Endothelial cell of umbilical vein (primary cell): Measurements from ENCODE around the gene SRPK1. TPM values are rescaled to one million over a fixed set of nuclear protein-coding genes. Genes with fewer than 3 reads are reported as not detected.

Experiments used
- BruUV-seq: library from RNA; stranded (reverse); fragments of 400-500 nt; replicated peaks from 2 replicates; lab custom pipeline; 2021; lab: Mats Ljungman, UMichigan
- CTCF ChIA-PET: fragments of 300-600, 350-600 bp; sonication (Branson Sonifier 250); formaldehyde crosslinking; loops from one replicate; lab custom pipeline; 2021; ENCODE audit warnings: antibody characterized with exemption, inconsistent platforms; lab: Charles Lee
- POLR2A ChIA-PET: fragments of 300-600, 350-600 bp; sonication (Branson Sonifier 250); formaldehyde crosslinking; loops from one replicate; lab custom pipeline; 2021; ENCODE audit warnings: antibody characterized with exemption, inconsistent platforms; lab: Charles Lee
- DNase-seq: peaks from one replicate; pipeline ENCODE4 v3.0.0-alpha.2; 2011; ENCODE audit warnings: low read depth, low spot score
- FAIRE-seq: peaks from 2 replicates; lab custom pipeline; 2011; peaks lifted over from hg19 to GRCh38; lab: Jason Lieb, UNC
- H2AFZ ChIP-seq: 2 replicates; pipeline ENCODE4 v1.6.0; 2012; ENCODE audit warnings: low read depth, low read length, control low read depth, inconsistent platforms
- H3K27ac ChIP-seq: 2 replicates; pipeline ENCODE4 v1.5.1; 2011; ENCODE audit warnings: low read depth, mild to moderate bottlenecking, control low read depth, low read length, moderate library complexity; ENCODE audit not compliant: insufficient read depth
- H3K27me3 ChIP-seq, 2 experiments: 2 replicates each; pipeline versions ENCODE4 v1.6.0 to v1.6.1; 2011; ENCODE audit warnings: low read length in 2 of 2, mixed read lengths in 1 of 2; ENCODE audit not compliant: control insufficient read depth in 2 of 2, insufficient read depth in 2 of 2
- H3K36me3 ChIP-seq, 2 experiments: 2 replicates in 1 of 2; 3 replicates in 1 of 2; pipeline ENCODE4 v1.5.1; 2011; ENCODE audit warnings: low read length in 2 of 2, mild to moderate bottlenecking in 1 of 2, moderate library complexity in 1 of 2; ENCODE audit not compliant: control insufficient read depth in 2 of 2, insufficient read depth in 2 of 2; ENCODE audit errors: extremely low read depth in 1 of 2
- H3K4me1 ChIP-seq: 3 replicates; pipeline ENCODE4 v1.5.1; 2011; ENCODE audit warnings: mild to moderate bottlenecking, low read length; ENCODE audit not compliant: control insufficient read depth, insufficient read depth; ENCODE audit errors: extremely low read depth
- H3K4me2 ChIP-seq: 2 replicates; pipeline ENCODE4 v1.6.1; 2011; ENCODE audit warnings: low read length, control low read depth, mixed read lengths; ENCODE audit not compliant: insufficient read depth
- H3K4me3 ChIP-seq, 3 experiments: fragments of 200-600 bp in 1 of 3; sonication (generic), shearing (Covaris generic) in 1 of 3; replicated peaks in 1 of 3; 2 replicates each; pipeline ENCODE4 v1.5.1; 2011 to 2016; ENCODE audit warnings: control low read depth in 3 of 3, low read length in 3 of 3, mild to moderate bottlenecking in 2 of 3, inconsistent platforms in 1 of 3, low read depth in 1 of 3, moderate library complexity in 1 of 3; ENCODE audit not compliant: insufficient read depth in 1 of 3
- H3K79me2 ChIP-seq: 2 replicates; pipeline ENCODE4 v1.6.0; 2012; ENCODE audit warnings: low read length, inconsistent platforms; ENCODE audit not compliant: control insufficient read depth, insufficient read depth
- H3K9ac ChIP-seq: replicated peaks from 2 replicates; pipeline ENCODE3; 2011; ENCODE audit warnings: low read length, control low read depth; ENCODE audit not compliant: insufficient read depth; ENCODE audit errors: extremely low read depth
- H3K9me1 ChIP-seq: replicated peaks from 3 replicates; pipeline ENCODE4 v1.6.0; 2011; ENCODE audit warnings: mild to moderate bottlenecking, low read length; ENCODE audit not compliant: control insufficient read depth, insufficient read depth; ENCODE audit errors: extremely low read depth
- H3K9me3 ChIP-seq: replicated peaks from 2 replicates; pipeline ENCODE4 v1.5.1; 2012; ENCODE audit warnings: low read length, inconsistent platforms; ENCODE audit not compliant: control insufficient read depth, insufficient read depth
- H4K20me1 ChIP-seq: replicated peaks from 2 replicates; pipeline ENCODE3; 2011; ENCODE audit warnings: mild to moderate bottlenecking, low read length; ENCODE audit not compliant: control insufficient read depth, insufficient read depth; ENCODE audit errors: extremely low read depth
- EZH2 ChIP-seq: IDR thresholded peaks from 2 replicates; pipeline ENCODE4 v1.6.1; 2012; ENCODE audit warnings: borderline replicate concordance, low read depth, mild to moderate bottlenecking, moderate library complexity, low read length, inconsistent platforms; ENCODE audit not compliant: severe bottlenecking
- FOS ChIP-seq: IDR thresholded peaks from 2 replicates; pipeline ENCODE4 v1.6.1; 2011; ENCODE audit warnings: mild to moderate bottlenecking, low read length, moderate library complexity, borderline replicate concordance; ENCODE audit not compliant: insufficient read depth
- GATA2 ChIP-seq: IDR thresholded peaks from 2 replicates; pipeline ENCODE4 v1.7.0; 2011; ENCODE audit warnings: low read depth, mild to moderate bottlenecking, moderate library complexity, mixed read lengths, low read length; ENCODE audit not compliant: insufficient read length, insufficient read depth
- JUN ChIP-seq: IDR thresholded peaks from 2 replicates; pipeline ENCODE4 v1.6.1; 2011; ENCODE audit warnings: borderline replicate concordance, low read depth; ENCODE audit not compliant: insufficient read length, insufficient read depth
- MAX ChIP-seq: IDR thresholded peaks from 2 replicates; pipeline ENCODE4 v1.6.1; 2011; ENCODE audit not compliant: insufficient read depth, insufficient read length
- MYC ChIP-seq: IDR thresholded peaks from one replicate; pipeline ENCODE4 v1.6.1; 2011; ENCODE audit warnings: mild to moderate bottlenecking, low read depth, low read length
- POLR2A ChIP-seq: IDR thresholded peaks from 2 replicates; pipeline ENCODE4 v1.6.1; 2012; ENCODE audit warnings: low read depth, mild to moderate bottlenecking, control low read depth, low read length
- POLR2AphosphoS5 ChIP-seq: IDR thresholded peaks from 2 replicates; pipeline ENCODE4 v1.6.1; 2012; ENCODE audit warnings: low read depth, mild to moderate bottlenecking, control low read depth, low read length, moderate library complexity; ENCODE audit not compliant: insufficient read depth
- dilution Hi-C: fragments of 300-500 bp; cut with MboI; formaldehyde crosslinking; loops from one replicate; pipeline ENCODE4 v1.15.0; 2019; ENCODE audit warnings: low sequenced_read_pairs; ENCODE audit not compliant: extremely low pct_ligation_motif_present
- intact Hi-C: fragments of 100-400 bp; cut with micrococcal nuclease; formaldehyde crosslinking; loops from one replicate; pipeline ENCODE4 v1.10.0; 2022
- polyA plus RNA-seq, 4 experiments: library from polyadenylated mRNA; depleted of rRNA in 3 of 4; stranded (reverse) in 3 of 4; unstranded in 1 of 4; fragments of >200 nt; gene quantifications; 2 replicates each; pipeline versions ENCODE4 v1.2.1 to v1.2.3, GENCODE V29; 2011 to 2012; ENCODE audit warnings: missing spikeins in 1 of 4
- total RNA-seq: library from RNA; stranded (reverse); gene quantifications from 2 replicates; pipeline ENCODE4 v1.2.3, GENCODE V29; 2021
- TF ChIP-seq, protein P1 (sequence below), 2 donors: IDR thresholded peaks; 1 replicate in 1 of 2; 2 replicates in 1 of 2; pipeline ENCODE4 v1.5.1; 2011; ENCODE audit warnings: low read length in 2 of 2, mild to moderate bottlenecking in 2 of 2, moderate library complexity in 2 of 2, control low read depth in 1 of 2, inconsistent platforms in 1 of 2, low read depth in 1 of 2; ENCODE audit not compliant: insufficient read depth in 1 of 2; ENCODE audit errors: extremely low read depth in 1 of 2

SRPK1 gene
- total and polyA plus RNA-seq, 2 donors (not counting 3 experiments of a cell fraction or from before 2014, with no cell fraction given) = 18.9 to 72.7 TPM

GRCh38 chr6:35897036-35897435 lies 23.9 kb downstream of the SRPK1 start:
- Histone ChIP-seq H3K9me3 (no peaks in the 10 kb centered on the region), H3K79me2 (peaks cover 86% of the 10 kb centered on the region), H2AFZ (no peak overlapping the region), H3K27ac (no peak overlapping the region), H3K9ac (no peak overlapping the region), H3K4me2 (no peak overlapping the region), H3K9me1 (no peaks in the 10 kb centered on the region), H3K36me3 (no peaks in the 10 kb centered on the region), H4K20me1 (no peaks in the 10 kb centered on the region), H3K27me3 (no peaks in the 10 kb centered on the region), H3K4me1 (no peaks in the 10 kb centered on the region), H3K4me3 (no peak overlapping the region)
- BruUV-seq = no TSS peak
- no peak for FAIRE-seq
- no peak for DNase-seq
- dilution Hi-C loops (no loop called here), intact Hi-C loops (no loop called here)
- ChIA-PET CTCF (no interaction called here), POLR2A (no interaction called here)
- TF ChIP-seq GATA2 (no peak), EZH2 (no peak), POLR2A (no peak), MYC (no peak), FOS (no peak)
- TF ChIP-seq, protein P1, sequence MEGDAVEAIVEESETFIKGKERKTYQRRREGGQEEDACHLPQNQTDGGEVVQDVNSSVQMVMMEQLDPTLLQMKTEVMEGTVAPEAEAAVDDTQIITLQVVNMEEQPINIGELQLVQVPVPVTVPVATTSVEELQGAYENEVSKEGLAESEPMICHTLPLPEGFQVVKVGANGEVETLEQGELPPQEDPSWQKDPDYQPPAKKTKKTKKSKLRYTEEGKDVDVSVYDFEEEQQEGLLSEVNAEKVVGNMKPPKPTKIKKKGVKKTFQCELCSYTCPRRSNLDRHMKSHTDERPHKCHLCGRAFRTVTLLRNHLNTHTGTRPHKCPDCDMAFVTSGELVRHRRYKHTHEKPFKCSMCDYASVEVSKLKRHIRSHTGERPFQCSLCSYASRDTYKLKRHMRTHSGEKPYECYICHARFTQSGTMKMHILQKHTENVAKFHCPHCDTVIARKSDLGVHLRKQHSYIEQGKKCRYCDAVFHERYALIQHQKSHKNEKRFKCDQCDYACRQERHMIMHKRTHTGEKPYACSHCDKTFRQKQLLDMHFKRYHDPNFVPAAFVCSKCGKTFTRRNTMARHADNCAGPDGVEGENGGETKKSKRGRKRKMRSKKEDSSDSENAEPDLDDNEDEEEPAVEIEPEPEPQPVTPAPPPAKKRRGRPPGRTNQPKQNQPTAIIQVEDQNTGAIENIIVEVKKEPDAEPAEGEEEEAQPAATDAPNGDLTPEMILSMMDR (IDR thresholded peaks at IDR 0.05; ENCODE audit: extremely low read depth in 1 of 2, insufficient read depth in 1 of 2, low read depth in 1 of 2, low read length in 2 of 2) = no peak

DNA sequence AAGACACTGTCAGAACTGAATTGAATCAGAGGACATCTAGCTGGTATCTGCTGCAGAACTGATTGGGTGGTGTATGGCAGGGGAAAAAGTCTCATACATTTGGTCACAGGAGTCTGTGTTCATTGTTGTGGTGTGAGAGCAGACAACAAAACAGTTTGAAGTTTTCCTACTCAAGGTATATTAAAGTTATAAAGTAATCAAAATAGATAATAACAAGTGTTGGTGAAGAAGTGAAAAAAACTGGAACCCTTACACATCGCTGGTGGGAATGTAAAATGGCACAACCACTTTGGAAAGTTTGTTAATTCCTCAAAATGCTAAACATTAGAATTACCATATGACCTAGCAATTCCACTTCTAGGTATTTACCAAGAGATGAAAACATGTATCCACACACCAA lies 24.7 kb downstream of the SRPK1 start:
- Histone ChIP-seq H3K9me3 (no peaks in the 10 kb centered on the region), H3K9ac (no peak overlapping the region), H3K79me2 (peaks cover 85% of the 10 kb centered on the region), H3K4me1 (no peaks in the 10 kb centered on the region), H4K20me1 (no peaks in the 10 kb centered on the region), H3K4me3 (no peak overlapping the region), H3K4me2 (no peak overlapping the region), H3K9me1 (no peaks in the 10 kb centered on the region), H2AFZ (no peak overlapping the region), H3K27ac (no peak overlapping the region), H3K27me3 (no peaks in the 10 kb centered on the region), H3K36me3 (no peaks in the 10 kb centered on the region)
- TF ChIP-seq, protein P1 (IDR thresholded peaks at IDR 0.05; ENCODE audit: extremely low read depth in 1 of 2, insufficient read depth in 1 of 2, low read depth in 1 of 2, low read length in 2 of 2) = no peak
- TF ChIP-seq FOS (no peak), EZH2 (no peak), JUN (no peak), MYC (no peak), MAX (no peak), POLR2A (no peak), GATA2 (no peak), POLR2AphosphoS5 (no peak)
- intact Hi-C loops = no loop called here
- CTCF ChIA-PET = no interaction called here
- DNase-seq (no peak), FAIRE-seq (no peak)
- dilution Hi-C loops = no loop called here
- POLR2A ChIA-PET = no interaction called here
- BruUV-seq = no TSS peak
